Testis (tissue), 2 donors: ENCODE results near the gene PDE4B.

Experiments
- POLR2A ChIP-seq: fragments of 450-650 bp; IDR thresholded peaks from one replicate; pipeline ENCODE4 v1.6.1; 2017; ENCODE audit warnings: antibody characterized with exemption, mild to moderate bottlenecking, moderate library complexity
- TF ChIP-seq, protein P1 (sequence below), 3 experiments: fragments of 450-650 bp in 2 of 3; fragments of 200-600 bp in 1 of 3; sonication (generic) in 1 of 3; IDR thresholded peaks; one replicate each; pipeline ENCODE4 v1.5.1; 2016 to 2019; ENCODE audit warnings: antibody characterized with exemption in 3 of 3, mild to moderate bottlenecking in 2 of 3, moderate library complexity in 1 of 3

DNA sequence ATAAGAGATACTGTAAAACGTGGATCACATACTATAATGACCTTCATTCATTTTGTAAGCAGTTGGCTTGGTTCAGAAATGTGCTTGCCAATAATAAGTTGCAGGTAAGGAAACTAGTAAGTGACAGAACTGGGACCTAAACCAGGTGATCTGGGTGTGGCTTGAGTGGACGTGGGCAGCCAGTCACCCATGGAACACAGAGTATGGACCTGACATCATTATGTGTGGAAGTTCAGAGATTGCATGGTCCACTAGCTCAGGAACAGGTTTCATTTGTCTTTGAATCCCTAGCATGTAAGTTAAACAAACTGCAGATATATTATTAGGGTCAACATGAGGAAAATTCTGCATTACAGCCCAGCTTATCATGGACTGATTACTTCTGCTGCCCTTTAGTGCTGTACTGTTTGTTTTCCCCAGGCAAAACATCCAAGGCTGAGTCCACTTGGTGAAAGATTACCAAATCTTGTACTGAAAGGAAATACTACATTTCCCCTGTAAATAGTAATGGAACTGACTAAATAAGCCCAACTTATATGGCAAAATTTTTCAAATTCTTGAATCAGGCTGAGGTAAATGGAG is 414.0 kb downstream of the PDE4B start:
- no peak for TF ChIP-seq POLR2A
- TF ChIP-seq, protein P1, sequence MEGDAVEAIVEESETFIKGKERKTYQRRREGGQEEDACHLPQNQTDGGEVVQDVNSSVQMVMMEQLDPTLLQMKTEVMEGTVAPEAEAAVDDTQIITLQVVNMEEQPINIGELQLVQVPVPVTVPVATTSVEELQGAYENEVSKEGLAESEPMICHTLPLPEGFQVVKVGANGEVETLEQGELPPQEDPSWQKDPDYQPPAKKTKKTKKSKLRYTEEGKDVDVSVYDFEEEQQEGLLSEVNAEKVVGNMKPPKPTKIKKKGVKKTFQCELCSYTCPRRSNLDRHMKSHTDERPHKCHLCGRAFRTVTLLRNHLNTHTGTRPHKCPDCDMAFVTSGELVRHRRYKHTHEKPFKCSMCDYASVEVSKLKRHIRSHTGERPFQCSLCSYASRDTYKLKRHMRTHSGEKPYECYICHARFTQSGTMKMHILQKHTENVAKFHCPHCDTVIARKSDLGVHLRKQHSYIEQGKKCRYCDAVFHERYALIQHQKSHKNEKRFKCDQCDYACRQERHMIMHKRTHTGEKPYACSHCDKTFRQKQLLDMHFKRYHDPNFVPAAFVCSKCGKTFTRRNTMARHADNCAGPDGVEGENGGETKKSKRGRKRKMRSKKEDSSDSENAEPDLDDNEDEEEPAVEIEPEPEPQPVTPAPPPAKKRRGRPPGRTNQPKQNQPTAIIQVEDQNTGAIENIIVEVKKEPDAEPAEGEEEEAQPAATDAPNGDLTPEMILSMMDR (IDR thresholded peaks at IDR 0.05), result no peak
